WI38 (cell line): Measurements from ENCODE around the gene TFB2M.

Experiments used
- H3K4me3 ChIP-seq: 2 replicates; pipeline ENCODE4 v1.5.1; 2011; ENCODE audit warnings: low read depth, mild to moderate bottlenecking, control low read depth, low read length
- CTCF ChIP-seq: IDR thresholded peaks from 2 replicates; pipeline ENCODE4 v1.5.1; 2012; ENCODE audit warnings: low read depth, mild to moderate bottlenecking, control low read depth, low read length

TFB2M gene

DNA sequence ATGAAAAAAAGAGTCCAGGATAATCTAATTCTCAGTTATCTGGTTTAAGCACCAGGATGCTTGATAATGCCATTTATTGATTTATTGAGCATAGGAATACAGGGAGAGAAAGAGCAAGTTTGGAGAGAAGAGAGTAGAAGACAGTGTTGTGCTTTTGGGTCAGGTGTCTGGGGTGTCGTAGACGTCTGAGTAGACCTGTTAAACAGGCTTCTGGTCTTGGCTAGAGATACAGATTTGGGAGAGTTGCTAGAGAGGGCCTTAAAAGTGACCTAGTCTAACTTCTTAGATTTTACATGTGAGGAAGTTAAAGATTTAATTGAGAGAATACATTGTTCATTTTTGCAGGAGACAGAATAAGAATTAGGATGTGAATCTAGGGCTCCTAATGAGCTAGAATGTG, 34.5 kb upstream of the TFB2M start:
- no peak overlapping the region for H3K4me3 ChIP-seq
- TF ChIP-seq CTCF: no peak

GRCh38 chr1:246599315-246599714, 33.3 kb upstream of the TFB2M start:
- no peak for TF ChIP-seq CTCF

GRCh38 chr1:246597971-246598370, 31.9 kb upstream of the TFB2M start:
- no peak overlapping the region for H3K4me3 ChIP-seq
- no peak for TF ChIP-seq CTCF

More at GRCh38 chr1:246599315-246599714, 33.3 kb upstream of the TFB2M start:
- H3K4me3 ChIP-seq: no peak overlapping the region

- no peak overlapping the region for H3K4me3 ChIP-seq
- TF ChIP-seq CTCF: no peak
Observed at GRCh38 chr1:246597340-246597739, 31.3 kb upstream of the TFB2M start.

- no peak for TF ChIP-seq CTCF
- H3K4me3 ChIP-seq: no peak overlapping the region
Observed at GRCh38 chr1:246595146-246595545, 29.1 kb upstream of the TFB2M start.

GRCh38 chr1:246592695-246593094, 26.6 kb upstream of the TFB2M start:
- no peak for TF ChIP-seq CTCF
- H3K4me3 ChIP-seq: no peak overlapping the region

- H3K4me3 ChIP-seq: no peak overlapping the region
- TF ChIP-seq CTCF: no peak
Observed at GRCh38 chr1:246591958-246592357, 25.9 kb upstream of the TFB2M start.

DNA sequence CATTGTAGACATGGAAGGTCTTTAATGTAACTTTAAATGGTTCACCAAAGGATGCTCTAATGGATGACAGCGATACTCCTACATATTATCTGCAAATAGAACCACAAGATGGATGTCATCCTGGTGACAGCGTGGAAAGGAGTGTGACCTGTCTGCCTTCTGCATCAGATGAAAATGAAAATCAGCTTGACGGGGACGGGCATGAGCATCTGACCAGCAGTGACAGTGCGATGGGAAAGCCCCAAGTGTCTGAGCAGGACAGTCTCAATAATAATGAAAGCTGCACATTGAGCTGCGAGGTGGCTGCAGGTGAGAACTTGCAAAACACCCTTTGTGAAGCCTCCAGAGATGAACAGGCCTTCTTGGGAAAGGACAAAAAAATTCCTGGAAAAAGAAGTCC, 25.4 kb upstream of the TFB2M start:
- H3K4me3 ChIP-seq: no peak overlapping the region
- TF ChIP-seq CTCF: no peak
